PFSK-1 (cell line): Measurements from ENCODE around the gene PGLYRP3.

Experiments
- FOXP2 ChIP-seq: optimal IDR thresholded peaks from 2 replicates; pipeline ENCODE3; 2011; ENCODE audit warnings: borderline replicate concordance, control low read depth, inconsistent platforms; ENCODE audit not compliant: insufficient read depth; ENCODE audit errors: extremely low read length, extremely low read depth
- POLR2AphosphoS5 ChIP-seq: IDR thresholded peaks from 2 replicates; pipeline ENCODE4 v1.6.1; 2012; ENCODE audit warnings: low read depth, mild to moderate bottlenecking, control low read depth, low read length, moderate library complexity
- REST ChIP-seq, 2 experiments: IDR thresholded peaks; 2 replicates each; pipeline versions ENCODE4 v1.6.1 to v1.8.0; 2011 to 2012; ENCODE audit warnings: low read depth in 2 of 2, low read length in 2 of 2, control low read depth in 1 of 2, inconsistent platforms in 1 of 2, mild to moderate bottlenecking in 1 of 2, moderate library complexity in 1 of 2; ENCODE audit not compliant: insufficient read depth in 1 of 2
- SIN3A ChIP-seq: IDR thresholded peaks from 2 replicates; pipeline ENCODE4 v1.6.1; 2012; ENCODE audit warnings: mild to moderate bottlenecking, low read length, moderate library complexity, borderline replicate concordance; ENCODE audit not compliant: insufficient read depth
- TAF1 ChIP-seq: IDR thresholded peaks from 2 replicates; pipeline ENCODE4 v1.6.1; 2012; ENCODE audit warnings: low read length, control low read depth, borderline replicate concordance; ENCODE audit not compliant: insufficient read depth

PGLYRP3 gene

GRCh38 chr1:153306303-153307220 lies 6.2 kb downstream of the PGLYRP3 start:
- TF ChIP-seq POLR2AphosphoS5 = no peak
- TF ChIP-seq REST (IDR thresholded peaks at IDR 0.05; ENCODE audit: insufficient read depth in 1 of 2, low read depth in 2 of 2, low read length in 2 of 2) = no peak
- no peak for TF ChIP-seq SIN3A
- TF ChIP-seq FOXP2 = no peak
- TF ChIP-seq TAF1 = no peak

GRCh38 chr1:153305682-153306081 lies 7.1 kb downstream of the PGLYRP3 start:
- no peak for TF ChIP-seq SIN3A
- no peak for TF ChIP-seq TAF1
- no peak for TF ChIP-seq REST (IDR thresholded peaks at IDR 0.05; ENCODE audit: insufficient read depth in 1 of 2, low read depth in 2 of 2, low read length in 2 of 2)
- TF ChIP-seq POLR2AphosphoS5 = no peak
- no peak for TF ChIP-seq FOXP2

- no peak for TF ChIP-seq TAF1
- TF ChIP-seq REST (IDR thresholded peaks at IDR 0.05; ENCODE audit: insufficient read depth in 1 of 2, low read depth in 2 of 2, low read length in 2 of 2) = no peak
- no peak for TF ChIP-seq FOXP2
- TF ChIP-seq SIN3A = no peak
- TF ChIP-seq POLR2AphosphoS5 = no peak
Measured at GRCh38 chr1:153302308-153302707, 10.4 kb downstream of the PGLYRP3 start.

GRCh38 chr1:153293851-153294250 lies 18.9 kb downstream of the PGLYRP3 start:
- no peak for TF ChIP-seq REST (IDR thresholded peaks at IDR 0.05; ENCODE audit: insufficient read depth in 1 of 2, low read depth in 2 of 2, low read length in 2 of 2)
- TF ChIP-seq FOXP2 = no peak

- TF ChIP-seq FOXP2 (no peak), SIN3A (no peak), TAF1 (no peak), POLR2AphosphoS5 (no peak), REST (IDR thresholded peaks at IDR 0.05; ENCODE audit: insufficient read depth in 1 of 2, low read depth in 2 of 2, low read length in 2 of 2) (no peak)
Measured at GRCh38 chr1:153293480-153293775, 19.3 kb downstream of the PGLYRP3 start.
